HEK293 (cell line): ENCODE data around the gene CCL8.

Source experiments
- CTCF ChIP-seq: fragments of 450-650 bp; formaldehyde crosslinking; IDR thresholded peaks from 2 replicates; pipeline ENCODE4 v1.5.1; 2016; ENCODE audit warnings: missing biosample characterization, missing genetic modification characterization
- PATZ1 ChIP-seq: fragments of 450-650 bp; formaldehyde crosslinking; IDR thresholded peaks from 2 replicates; pipeline ENCODE4 v1.5.1; 2016; ENCODE audit warnings: missing biosample characterization, missing genetic modification characterization
- SP2 ChIP-seq: fragments of 450-650 bp; formaldehyde crosslinking; IDR thresholded peaks from 2 replicates; pipeline ENCODE4 v1.5.1; 2016; ENCODE audit warnings: missing biosample characterization, missing genetic modification characterization
- TCF7L2 ChIP-seq: IDR thresholded peaks from 2 replicates; pipeline ENCODE4 v1.6.1; 2011; ENCODE audit warnings: low read depth, mild to moderate bottlenecking, inconsistent platforms, low read length, moderate library complexity, borderline replicate concordance
- ZIC2 ChIP-seq: fragments of 450-650 bp; formaldehyde crosslinking; IDR thresholded peaks from 2 replicates; pipeline ENCODE4 v1.5.1; 2016; ENCODE audit warnings: missing biosample characterization, missing genetic modification characterization
- ZNF132 ChIP-seq: fragments of 450-650 bp; formaldehyde crosslinking; IDR thresholded peaks from 2 replicates; pipeline ENCODE4 v1.5.1; 2017; ENCODE audit warnings: missing biosample characterization, missing genetic modification characterization, borderline replicate concordance
- ZNF211 ChIP-seq: fragments of 450-650 bp; formaldehyde crosslinking; IDR thresholded peaks from 2 replicates; pipeline ENCODE4 v1.5.1; 2016; ENCODE audit warnings: low read depth, missing biosample characterization, missing genetic modification characterization
- TF ChIP-seq, protein P1 (sequence below): fragments of 450-650 bp; formaldehyde crosslinking; IDR thresholded peaks from 2 replicates; pipeline ENCODE4 v1.5.1; 2017; ENCODE audit warnings: missing biosample characterization, missing genetic modification characterization

DNA sequence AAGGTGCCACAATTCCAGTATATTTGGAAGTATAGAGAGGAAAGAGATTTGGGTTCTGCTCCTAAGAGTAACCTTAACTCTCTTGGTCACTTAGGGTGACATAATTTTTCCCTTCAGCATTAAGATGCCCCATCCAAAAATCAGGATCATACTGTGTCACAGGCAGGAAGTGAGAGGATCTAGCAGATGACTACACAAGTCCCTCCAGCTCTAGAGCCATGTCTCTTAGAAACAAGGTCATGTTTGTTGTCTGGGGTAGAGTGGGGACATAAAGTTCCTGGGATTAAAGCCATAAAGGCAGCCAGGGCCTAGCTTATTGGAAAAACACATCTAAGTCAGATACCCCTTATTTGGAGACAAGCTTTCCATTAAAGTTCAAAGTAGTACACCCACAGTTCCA lies 2.7 kb downstream of the CCL8 start:
- TF ChIP-seq CTCF (tag by site-specific recombination) (no peak), PATZ1 (no peak), SP2 (tag by site-specific recombination) (no peak), ZNF211 (tag by site-specific recombination) (no peak), TCF7L2 (no peak), ZIC2 (tag by site-specific recombination) (no peak), ZNF132 (no peak)
- TF ChIP-seq, protein P1, sequence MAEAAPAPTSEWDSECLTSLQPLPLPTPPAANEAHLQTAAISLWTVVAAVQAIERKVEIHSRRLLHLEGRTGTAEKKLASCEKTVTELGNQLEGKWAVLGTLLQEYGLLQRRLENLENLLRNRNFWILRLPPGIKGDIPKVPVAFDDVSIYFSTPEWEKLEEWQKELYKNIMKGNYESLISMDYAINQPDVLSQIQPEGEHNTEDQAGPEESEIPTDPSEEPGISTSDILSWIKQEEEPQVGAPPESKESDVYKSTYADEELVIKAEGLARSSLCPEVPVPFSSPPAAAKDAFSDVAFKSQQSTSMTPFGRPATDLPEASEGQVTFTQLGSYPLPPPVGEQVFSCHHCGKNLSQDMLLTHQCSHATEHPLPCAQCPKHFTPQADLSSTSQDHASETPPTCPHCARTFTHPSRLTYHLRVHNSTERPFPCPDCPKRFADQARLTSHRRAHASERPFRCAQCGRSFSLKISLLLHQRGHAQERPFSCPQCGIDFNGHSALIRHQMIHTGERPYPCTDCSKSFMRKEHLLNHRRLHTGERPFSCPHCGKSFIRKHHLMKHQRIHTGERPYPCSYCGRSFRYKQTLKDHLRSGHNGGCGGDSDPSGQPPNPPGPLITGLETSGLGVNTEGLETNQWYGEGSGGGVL (tag by site-specific recombination): no peak
